Gastroesophageal sphincter (tissue), 4 donors: ENCODE results near the gene TSPAN6. TPM values are rescaled to one million over a fixed set of nuclear protein-coding genes. Genes with fewer than 3 reads are reported as not detected.

Experiments used
- ATAC-seq: fragments of 150-250 bp; one replicate; pipeline ENCODE4 v1.9.1; 2016; ENCODE audit warnings: mild to moderate bottlenecking, moderate library complexity
- H3K27ac ChIP-seq, 4 donors: fragments of 200-600 bp; sonication (generic) in 3 of 4; 1 replicate in 3 of 4; 2 replicates in 1 of 4; pipeline ENCODE4 v1.5.1; 2016 to 2019
- H3K27me3 ChIP-seq: fragments of 200-600 bp; sonication (generic); one replicate; pipeline ENCODE4 v1.5.1; 2019
- H3K36me3 ChIP-seq, 2 donors: fragments of 200-600 bp; sonication (generic); one replicate each; pipeline ENCODE4 v1.5.1; 2019; ENCODE audit warnings: control low read depth in 1 of 2
- H3K4me1 ChIP-seq, 3 donors: fragments of 200-600 bp; sonication (generic); 1 replicate in 2 of 3; 2 replicates in 1 of 3; pipeline ENCODE4 v1.5.1; 2016 to 2019; ENCODE audit warnings: control low read depth in 2 of 3
- H3K4me3 ChIP-seq, 2 donors: fragments of 200-600 bp; sonication (generic); one replicate each; pipeline ENCODE4 v1.5.1; 2019; ENCODE audit warnings: mild to moderate bottlenecking in 1 of 2, moderate library complexity in 1 of 2
- H3K9me3 ChIP-seq, 3 donors: fragments of 200-600 bp; sonication (generic); one replicate each; pipeline ENCODE4 v1.5.1; 2017 to 2019; ENCODE audit warnings: control low read depth in 2 of 3
- EP300 ChIP-seq: sonication (generic); formaldehyde crosslinking; IDR thresholded peaks from one replicate; pipeline ENCODE4 v1.6.1; 2017; ENCODE audit warnings: antibody characterized with exemption, mild to moderate bottlenecking
- POLR2A ChIP-seq, 2 donors: fragments of 450-650 bp; IDR thresholded peaks; one replicate each; pipeline ENCODE4 v1.6.1; 2017; ENCODE audit warnings: antibody characterized with exemption in 2 of 2, mild to moderate bottlenecking in 2 of 2, moderate library complexity in 1 of 2
- POLR2AphosphoS5 ChIP-seq: sonication (generic); formaldehyde crosslinking; IDR thresholded peaks from one replicate; pipeline ENCODE4 v1.6.1; 2017; ENCODE audit warnings: antibody characterized with exemption
- WGBS, 2 donors: methylation state at CpG; one replicate each; pipeline ENCODE4 v1.1.5; 2018; ENCODE audit warnings: low coverage in 1 of 2; 5-methylcytosine and 5-hydroxymethylcytosine counted together
- total RNA-seq, 4 donors: library from RNA; depleted of rRNA; stranded (reverse); fragments of >200 nt; gene quantifications; one replicate each; pipeline ENCODE4 v1.1.0, GENCODE V29; 2016
- TF ChIP-seq, protein P1 (sequence below), 4 experiments: fragments of 200-600 bp in 2 of 4; fragments of 450-650 bp in 2 of 4; sonication (generic) in 1 of 4; IDR thresholded peaks; one replicate each; pipeline ENCODE4 v1.5.1; 2017 to 2019; ENCODE audit warnings: antibody characterized with exemption in 4 of 4, mild to moderate bottlenecking in 2 of 4, moderate library complexity in 2 of 4

The TSPAN6 gene
- total RNA-seq, 4 donors from 2014 or later: 6.4 to 16.2 (median 8.5) TPM

DNA sequence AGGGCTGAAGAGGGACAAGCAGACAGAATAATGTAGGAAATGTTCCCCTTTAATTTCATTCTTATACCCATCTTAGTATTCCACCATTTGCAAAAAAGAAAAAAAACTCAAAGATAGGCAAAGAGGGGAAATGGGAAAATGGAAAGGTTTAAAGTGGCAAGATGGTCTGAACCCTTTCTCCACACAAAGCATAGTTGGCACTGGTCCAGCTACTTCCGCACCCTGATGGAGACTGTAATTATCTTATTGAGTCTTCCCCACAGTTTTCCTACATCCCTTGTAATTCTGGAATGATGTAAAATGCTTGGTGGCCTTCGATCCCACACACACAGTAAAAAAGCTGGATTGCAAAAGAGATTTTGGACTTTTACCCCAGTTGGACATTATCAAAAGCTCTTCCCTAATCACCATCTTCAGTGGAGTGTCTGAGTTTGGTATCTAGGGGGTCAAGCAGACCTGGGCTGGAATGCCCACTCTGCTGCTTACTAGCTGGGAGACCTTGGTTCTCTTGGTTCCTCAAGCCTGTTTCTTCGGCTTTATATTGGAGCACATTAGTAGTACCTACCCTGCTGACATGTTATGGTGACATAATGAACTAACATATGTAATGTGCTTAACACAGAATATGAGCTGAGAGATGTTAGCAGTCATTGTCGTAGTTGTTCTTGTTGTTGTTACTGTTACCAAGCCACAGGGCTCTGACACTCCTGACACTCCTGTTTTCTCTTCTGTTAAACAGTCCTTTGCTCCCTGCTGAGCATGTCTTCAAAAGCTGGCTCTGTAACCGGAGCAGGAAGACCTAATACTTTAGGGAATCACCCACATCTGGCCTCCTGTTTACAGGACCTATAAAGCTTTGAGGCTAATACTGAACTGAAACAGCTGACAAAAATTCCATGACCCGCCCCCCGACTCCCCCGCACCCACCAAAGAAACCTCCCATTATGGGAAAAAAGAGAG lies 12.1 kb upstream of the TSPAN6 start:
- TF ChIP-seq POLR2A (IDR thresholded peaks at IDR 0.05) (no peak), EP300 (no peak), POLR2AphosphoS5 (no peak)
- TF ChIP-seq, protein P1, sequence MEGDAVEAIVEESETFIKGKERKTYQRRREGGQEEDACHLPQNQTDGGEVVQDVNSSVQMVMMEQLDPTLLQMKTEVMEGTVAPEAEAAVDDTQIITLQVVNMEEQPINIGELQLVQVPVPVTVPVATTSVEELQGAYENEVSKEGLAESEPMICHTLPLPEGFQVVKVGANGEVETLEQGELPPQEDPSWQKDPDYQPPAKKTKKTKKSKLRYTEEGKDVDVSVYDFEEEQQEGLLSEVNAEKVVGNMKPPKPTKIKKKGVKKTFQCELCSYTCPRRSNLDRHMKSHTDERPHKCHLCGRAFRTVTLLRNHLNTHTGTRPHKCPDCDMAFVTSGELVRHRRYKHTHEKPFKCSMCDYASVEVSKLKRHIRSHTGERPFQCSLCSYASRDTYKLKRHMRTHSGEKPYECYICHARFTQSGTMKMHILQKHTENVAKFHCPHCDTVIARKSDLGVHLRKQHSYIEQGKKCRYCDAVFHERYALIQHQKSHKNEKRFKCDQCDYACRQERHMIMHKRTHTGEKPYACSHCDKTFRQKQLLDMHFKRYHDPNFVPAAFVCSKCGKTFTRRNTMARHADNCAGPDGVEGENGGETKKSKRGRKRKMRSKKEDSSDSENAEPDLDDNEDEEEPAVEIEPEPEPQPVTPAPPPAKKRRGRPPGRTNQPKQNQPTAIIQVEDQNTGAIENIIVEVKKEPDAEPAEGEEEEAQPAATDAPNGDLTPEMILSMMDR (IDR thresholded peaks at IDR 0.05): no peak
- H3K36me3 ChIP-seq: no peaks in the 10 kb centered on the region
- ATAC-seq: peak; percentile 53
- peak overlapping the region; percentile 56 to 74 (median 67) for H3K27ac ChIP-seq
- peaks cover 0 to 5% (median 0%) of the 10 kb centered on the region in 3 donors for H3K4me1 ChIP-seq
- H3K27me3 ChIP-seq: no peaks in the 10 kb centered on the region
- no peak overlapping the region for H3K4me3 ChIP-seq
- 31 to 83% methylated on average over 3 to 4 of the region's 8 CpGs for WGBS, 2 donors
- no peaks in the 10 kb centered on the region for H3K9me3 ChIP-seq

GRCh38 chrX:100647739-100648138 lies 11.1 kb upstream of the TSPAN6 start:
- Histone ChIP-seq H3K9me3 (no peaks in the 10 kb centered on the region), H3K4me1 (peaks cover 0 to 5% (median 2%) of the 10 kb centered on the region in 3 donors), H3K4me3 (no peak overlapping the region), H3K27ac (peak overlapping the region in 3 of 4 donors; percentile 36 to 74 (median 71)), H3K36me3 (no peaks in the 10 kb centered on the region), H3K27me3 (no peaks in the 10 kb centered on the region)
- TF ChIP-seq POLR2AphosphoS5: no peak
- TF ChIP-seq, protein P1 (IDR thresholded peaks at IDR 0.05): no peak
- no peak for TF ChIP-seq EP300
- TF ChIP-seq POLR2A (IDR thresholded peaks at IDR 0.05): no peak
- no peak for ATAC-seq
- 100% methylated on average over 1 of the region's 2 CpGs; no CpG with 5 or more reads in 1 of the 2 donors for WGBS, 2 donors

- no peak for ATAC-seq
- Histone ChIP-seq H3K4me1 (peaks cover 0 to 5% (median 2%) of the 10 kb centered on the region in 3 donors), H3K27ac (peak overlapping the region in 3 of 4 donors; percentile 61 to 74 (median 71)), H3K27me3 (no peaks in the 10 kb centered on the region), H3K4me3 (no peak overlapping the region), H3K36me3 (no peaks in the 10 kb centered on the region), H3K9me3 (no peaks in the 10 kb centered on the region)
- TF ChIP-seq, protein P1 (IDR thresholded peaks at IDR 0.05): no peak
- TF ChIP-seq POLR2AphosphoS5 (no peak), EP300 (no peak), POLR2A (IDR thresholded peaks at IDR 0.05) (no peak)
- no CpG with 5 or more reads among the region's 1 CpG for WGBS, 2 donors
Measured at GRCh38 chrX:100647095-100647494, 10.5 kb upstream of the TSPAN6 start.

DNA sequence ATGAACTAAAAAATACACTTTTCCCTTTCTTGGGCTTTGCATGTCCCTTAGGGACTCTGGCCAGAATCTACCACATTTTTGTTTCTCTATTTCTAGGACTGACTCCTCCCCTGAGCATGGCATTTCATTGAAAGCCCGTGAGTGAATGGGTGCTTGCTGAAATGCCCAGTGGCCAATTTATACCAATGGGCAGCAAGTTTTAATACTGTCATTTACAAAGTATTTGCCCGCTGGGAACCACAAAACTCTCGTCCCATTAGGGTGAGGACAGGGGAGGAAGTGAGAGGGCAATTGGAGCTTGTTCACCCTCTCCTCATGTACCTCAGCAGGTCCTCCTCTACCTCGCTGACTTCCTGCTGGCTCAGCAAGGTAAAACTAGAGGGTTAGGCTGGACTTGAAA lies 8.5 kb upstream of the TSPAN6 start:
- Histone ChIP-seq H3K27ac (peak overlapping the region in 2 of 4 donors; percentile 49 to 59), H3K9me3 (no peaks in the 10 kb centered on the region), H3K4me3 (peak overlapping the region; percentile 11 to 42), H3K27me3 (no peaks in the 10 kb centered on the region), H3K36me3 (no peaks in the 10 kb centered on the region), H3K4me1 (peaks cover 0 to 5% (median 2%) of the 10 kb centered on the region in 3 donors)
- no peak for TF ChIP-seq EP300
- TF ChIP-seq POLR2AphosphoS5: no peak
- TF ChIP-seq, protein P1 (IDR thresholded peaks at IDR 0.05): no peak
- TF ChIP-seq POLR2A (IDR thresholded peaks at IDR 0.05): no peak
- WGBS, 2 donors: 31 to 54% methylated on average over 2 to 3 of the region's 4 CpGs
- no peak for ATAC-seq
